NCI-H2196 treated with DMSO at 0.1 percent for 48 hours (cell line): ENCODE data around the gene WWP2.

Source experiments
- DNase-seq: peaks from one replicate; lab custom pipeline; 2025; ENCODE audit not compliant: unreplicated experiment; lab: John Stamatoyannopoulos, UW

The WWP2 gene

DNA sequence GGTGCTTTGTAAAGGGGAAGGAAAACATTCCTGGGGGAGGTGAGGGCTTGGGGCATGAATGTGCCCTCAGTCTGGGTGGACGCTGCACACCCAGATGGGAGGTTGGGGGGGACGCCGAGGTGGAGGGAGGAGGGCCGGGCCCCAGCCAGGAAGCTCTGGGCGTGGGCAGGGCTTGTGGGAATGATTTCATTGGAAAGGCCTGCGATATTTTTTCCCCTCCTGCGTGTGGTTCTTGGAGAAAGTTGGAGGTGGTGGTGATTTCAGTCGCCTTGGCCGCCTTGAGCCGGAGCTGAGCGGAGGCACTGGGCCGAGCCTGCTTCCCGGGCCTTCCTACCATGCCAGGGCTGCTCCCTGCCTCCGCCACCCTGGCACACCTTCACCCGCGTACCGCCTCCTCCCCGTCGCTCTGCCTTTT is 162.7 kb downstream of the WWP2 start:
- no peak for DNase-seq

DNA sequence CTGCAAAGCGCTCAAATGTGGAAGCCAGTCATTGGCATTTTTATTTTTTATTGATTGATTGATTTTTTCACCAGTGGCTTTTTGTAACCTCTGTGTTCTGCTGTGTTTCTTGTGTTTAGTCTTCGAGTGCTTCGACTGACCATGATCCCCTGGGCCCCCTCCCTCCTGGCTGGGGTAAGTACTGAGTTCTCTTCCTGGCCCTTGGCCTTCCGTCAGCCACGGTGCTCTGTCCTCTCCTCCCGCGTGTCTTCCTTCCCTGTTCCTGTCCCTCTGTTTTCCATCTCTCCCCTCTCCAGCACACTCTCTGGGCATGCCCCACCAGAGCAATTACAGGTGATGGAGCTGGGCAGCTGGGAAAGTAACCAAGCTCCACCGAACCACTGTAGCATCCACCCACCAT is 163.2 kb downstream of the WWP2 start:
- no peak for DNase-seq

- no peak for DNase-seq
Observed at GRCh38 chr16:69926241-69926640, 164.1 kb downstream of the WWP2 start.

GRCh38 chr16:69927056-69927757 is 165.1 kb downstream of the WWP2 start:
- no peak for DNase-seq

GRCh38 chr16:69928856-69929400 is 166.8 kb downstream of the WWP2 start:
- no peak for DNase-seq

DNA sequence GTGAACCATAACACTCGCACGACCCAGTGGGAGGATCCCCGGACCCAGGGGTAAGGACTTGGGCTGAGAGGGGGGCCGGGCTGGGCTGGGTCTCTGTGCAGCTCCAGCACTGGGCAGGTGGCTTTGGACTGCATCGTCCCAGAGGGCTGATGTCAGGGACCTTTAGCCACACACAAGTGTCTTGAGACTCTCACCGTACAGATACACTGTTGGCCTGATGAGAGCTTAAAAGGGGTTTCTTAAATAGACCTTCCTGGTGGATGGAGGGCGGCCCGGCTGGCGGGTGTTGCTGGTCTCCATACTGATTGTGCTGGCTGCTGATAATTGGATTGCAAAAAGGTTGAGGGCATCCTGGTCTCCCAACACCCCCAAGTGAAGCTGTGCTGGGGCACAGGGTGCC is 167.3 kb downstream of the WWP2 start:
- no peak for DNase-seq

- DNase-seq: no peak
Observed at GRCh38 chr16:69930117-69930776, 168.1 kb downstream of the WWP2 start.

GRCh38 chr16:69931631-69932030 is 169.5 kb downstream of the WWP2 start:
- DNase-seq: no peak

GRCh38 chr16:69932228-69932627 is 170.1 kb downstream of the WWP2 start:
- no peak for DNase-seq

GRCh38 chr16:69932691-69933392 is 170.7 kb downstream of the WWP2 start:
- no peak for DNase-seq

GRCh38 chr16:69934044-69934443 is 171.9 kb downstream of the WWP2 start:
- DNase-seq: no peak

DNA sequence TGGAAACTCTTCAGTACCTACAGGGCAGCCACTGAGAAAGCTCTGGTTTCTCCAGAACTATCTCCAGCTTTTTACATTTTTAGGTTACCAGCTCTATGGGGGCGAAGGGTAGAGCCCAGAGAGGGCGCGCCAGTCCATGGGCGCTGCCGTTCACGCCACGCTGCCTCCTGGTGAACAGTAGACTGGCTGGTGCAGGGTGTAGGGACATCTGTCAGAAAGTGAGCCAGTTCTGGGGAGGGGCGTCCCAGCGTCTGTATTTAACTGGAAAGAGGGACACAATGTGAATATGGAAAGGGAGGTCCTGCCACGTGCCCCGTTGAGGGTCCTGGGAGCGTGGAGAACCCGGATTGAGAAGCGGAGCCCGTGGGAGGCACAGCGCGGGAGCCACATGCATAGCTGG is 172.6 kb downstream of the WWP2 start:
- no peak for DNase-seq

GRCh38 chr16:69935278-69935711 is 173.2 kb downstream of the WWP2 start:
- no peak for DNase-seq

DNA sequence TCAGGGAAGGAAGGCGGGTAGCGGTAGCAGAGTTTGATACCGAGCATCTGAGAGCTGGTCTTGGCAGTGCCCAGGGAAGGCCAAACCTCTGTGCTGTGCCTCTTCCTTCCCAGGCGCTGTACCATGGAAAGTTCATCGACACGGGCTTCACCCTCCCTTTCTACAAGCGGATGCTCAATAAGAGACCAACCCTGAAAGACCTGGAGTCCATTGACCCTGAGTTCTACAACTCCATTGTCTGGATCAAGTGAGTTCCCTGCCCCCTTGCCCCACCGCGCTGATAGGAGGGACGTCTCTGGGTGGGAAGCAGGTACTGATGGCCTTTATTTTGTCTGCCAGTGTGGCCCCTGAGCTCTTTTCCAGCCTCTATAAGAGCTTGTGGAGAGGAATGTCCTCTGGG is 173.6 kb downstream of the WWP2 start:
- no peak for DNase-seq

DNA sequence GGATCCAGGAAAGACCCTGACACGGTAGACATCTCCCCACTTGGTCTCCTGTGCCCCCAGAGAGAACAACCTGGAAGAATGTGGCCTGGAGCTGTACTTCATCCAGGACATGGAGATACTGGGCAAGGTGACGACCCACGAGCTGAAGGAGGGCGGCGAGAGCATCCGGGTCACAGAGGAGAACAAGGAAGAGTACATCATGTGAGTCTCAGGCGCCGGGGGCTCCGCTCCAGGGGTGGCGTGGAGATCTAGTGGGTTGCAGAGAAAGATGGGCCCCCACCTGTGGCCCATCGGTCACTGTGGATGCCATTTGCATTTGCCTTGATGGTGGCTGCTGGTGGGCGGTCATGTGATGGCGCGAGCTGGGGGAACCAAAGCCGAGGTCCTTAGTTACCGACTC is 174.1 kb downstream of the WWP2 start:
- DNase-seq: no peak

GRCh38 chr16:69936751-69937211 is 174.6 kb downstream of the WWP2 start:
- no peak for DNase-seq

- no peak for DNase-seq
Observed at GRCh38 chr16:69937465-69937951, 175.4 kb downstream of the WWP2 start.

DNA sequence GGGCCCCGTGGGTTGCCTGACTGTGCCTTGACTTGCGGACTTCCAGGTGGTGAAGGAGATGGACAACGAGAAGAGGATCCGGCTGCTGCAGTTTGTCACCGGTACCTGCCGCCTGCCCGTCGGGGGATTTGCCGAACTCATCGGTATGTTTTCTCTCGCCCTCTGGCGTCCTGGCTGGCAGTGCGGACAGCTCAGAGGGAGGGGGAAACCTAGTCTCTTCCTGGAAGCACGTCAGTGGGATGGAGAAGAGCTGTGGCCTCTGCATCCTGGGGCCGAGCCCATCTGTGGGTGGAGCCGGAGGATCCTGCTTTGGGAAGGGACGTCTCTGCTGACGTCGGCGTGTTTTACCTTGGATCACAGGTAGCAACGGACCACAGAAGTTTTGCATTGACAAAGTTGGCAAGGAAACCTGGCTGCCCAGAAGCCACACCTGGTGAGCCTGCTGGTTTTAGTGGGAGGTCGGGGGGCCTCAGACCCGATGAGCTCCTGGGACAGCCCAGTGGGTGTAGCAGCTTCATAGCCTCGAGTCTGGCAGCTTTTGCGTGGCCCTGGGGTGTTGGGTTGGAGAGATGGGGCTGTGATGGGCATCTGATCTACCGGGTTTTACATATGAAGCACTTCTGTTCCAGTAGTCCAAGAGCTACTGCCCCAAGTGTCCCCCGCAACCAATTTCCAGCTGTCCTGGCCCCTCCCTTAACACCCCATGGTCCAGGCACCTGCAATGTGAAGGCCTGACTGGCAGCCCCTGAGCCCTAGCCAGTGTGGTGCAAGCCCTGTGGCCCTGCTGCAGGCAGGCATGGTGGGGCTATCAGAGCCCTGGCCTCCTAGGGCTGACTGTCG is 177.1 kb downstream of the WWP2 start:
- no peak for DNase-seq

- DNase-seq: no peak
Observed at GRCh38 chr16:69939821-69940585, 177.9 kb downstream of the WWP2 start.

- DNase-seq: no peak
Observed at GRCh38 chr16:69940676-69941075, 178.5 kb downstream of the WWP2 start.
